Ishikawa (cell line): Measurements from ENCODE around the gene MOCS1.

ENCODE experiments used
- CEBPB ChIP-seq: IDR thresholded peaks from 2 replicates; pipeline ENCODE4 v1.6.1; 2012
- CREB1 ChIP-seq: IDR thresholded peaks from 2 replicates; pipeline ENCODE4 v1.6.1; 2012; ENCODE audit warnings: low read depth
- EGR1 ChIP-seq: IDR thresholded peaks from 2 replicates; pipeline ENCODE4 v1.6.1; 2012
- EP300 ChIP-seq: IDR thresholded peaks from 2 replicates; pipeline ENCODE4 v1.6.1; 2012; ENCODE audit warnings: borderline replicate concordance
- FOXM1 ChIP-seq: IDR thresholded peaks from 2 replicates; pipeline ENCODE4 v1.6.1; 2012; ENCODE audit warnings: low read depth, borderline replicate concordance
- NFIC ChIP-seq: IDR thresholded peaks from 2 replicates; pipeline ENCODE4 v1.6.1; 2012
- RAD21 ChIP-seq: IDR thresholded peaks from 2 replicates; pipeline ENCODE4 v1.6.1; 2012; ENCODE audit warnings: low read depth
- TAF1 ChIP-seq: IDR thresholded peaks from 2 replicates; pipeline ENCODE4 v1.6.1; 2012; ENCODE audit warnings: low read depth, mild to moderate bottlenecking
- TCF12 ChIP-seq: IDR thresholded peaks from 2 replicates; pipeline ENCODE4 v1.6.1; 2012; ENCODE audit warnings: low read depth
- TEAD4 ChIP-seq: IDR thresholded peaks from 2 replicates; pipeline ENCODE4 v1.6.1; 2012
- YY1 ChIP-seq: IDR thresholded peaks from 2 replicates; pipeline ENCODE4 v1.6.1; 2012; ENCODE audit warnings: low read depth
- ZBTB7A ChIP-seq: IDR thresholded peaks from 2 replicates; pipeline ENCODE4 v1.6.1; 2012; ENCODE audit warnings: low read depth
- TF ChIP-seq, protein P1 (sequence below): IDR thresholded peaks from 2 replicates; pipeline ENCODE4 v1.6.1; 2012; ENCODE audit warnings: low read depth, mild to moderate bottlenecking
- TF ChIP-seq, protein P2 (sequence below): IDR thresholded peaks from 2 replicates; pipeline ENCODE4 v1.6.1; 2012
- TF ChIP-seq, protein P3 (sequence below): IDR thresholded peaks from 2 replicates; pipeline ENCODE4 v1.6.1; 2012

Gene MOCS1

DNA sequence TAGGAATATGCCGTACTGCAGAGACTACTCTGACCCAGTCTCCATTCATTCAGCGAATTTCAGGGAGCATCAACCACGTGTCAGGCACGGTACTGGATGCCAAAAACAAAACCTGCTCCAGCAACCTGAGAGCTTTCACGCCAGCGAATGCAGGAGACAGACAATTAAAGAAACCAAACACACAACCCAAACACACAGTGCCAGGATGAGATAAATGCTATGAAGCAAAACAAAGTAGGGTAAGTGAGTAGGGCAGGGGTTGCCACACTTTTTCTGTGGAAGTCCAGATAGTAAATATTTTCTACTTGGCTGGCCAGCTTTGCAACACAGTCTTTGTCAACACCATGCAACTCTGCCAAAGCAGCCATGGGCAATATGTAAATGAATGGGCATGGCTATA, 10.0 kb downstream of the MOCS1 start:
- TF ChIP-seq ZBTB7A (no peak), RAD21 (no peak), TEAD4 (no peak), EP300 (no peak)
- TF ChIP-seq, protein P1, sequence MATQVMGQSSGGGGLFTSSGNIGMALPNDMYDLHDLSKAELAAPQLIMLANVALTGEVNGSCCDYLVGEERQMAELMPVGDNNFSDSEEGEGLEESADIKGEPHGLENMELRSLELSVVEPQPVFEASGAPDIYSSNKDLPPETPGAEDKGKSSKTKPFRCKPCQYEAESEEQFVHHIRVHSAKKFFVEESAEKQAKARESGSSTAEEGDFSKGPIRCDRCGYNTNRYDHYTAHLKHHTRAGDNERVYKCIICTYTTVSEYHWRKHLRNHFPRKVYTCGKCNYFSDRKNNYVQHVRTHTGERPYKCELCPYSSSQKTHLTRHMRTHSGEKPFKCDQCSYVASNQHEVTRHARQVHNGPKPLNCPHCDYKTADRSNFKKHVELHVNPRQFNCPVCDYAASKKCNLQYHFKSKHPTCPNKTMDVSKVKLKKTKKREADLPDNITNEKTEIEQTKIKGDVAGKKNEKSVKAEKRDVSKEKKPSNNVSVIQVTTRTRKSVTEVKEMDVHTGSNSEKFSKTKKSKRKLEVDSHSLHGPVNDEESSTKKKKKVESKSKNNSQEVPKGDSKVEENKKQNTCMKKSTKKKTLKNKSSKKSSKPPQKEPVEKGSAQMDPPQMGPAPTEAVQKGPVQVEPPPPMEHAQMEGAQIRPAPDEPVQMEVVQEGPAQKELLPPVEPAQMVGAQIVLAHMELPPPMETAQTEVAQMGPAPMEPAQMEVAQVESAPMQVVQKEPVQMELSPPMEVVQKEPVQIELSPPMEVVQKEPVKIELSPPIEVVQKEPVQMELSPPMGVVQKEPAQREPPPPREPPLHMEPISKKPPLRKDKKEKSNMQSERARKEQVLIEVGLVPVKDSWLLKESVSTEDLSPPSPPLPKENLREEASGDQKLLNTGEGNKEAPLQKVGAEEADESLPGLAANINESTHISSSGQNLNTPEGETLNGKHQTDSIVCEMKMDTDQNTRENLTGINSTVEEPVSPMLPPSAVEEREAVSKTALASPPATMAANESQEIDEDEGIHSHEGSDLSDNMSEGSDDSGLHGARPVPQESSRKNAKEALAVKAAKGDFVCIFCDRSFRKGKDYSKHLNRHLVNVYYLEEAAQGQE, result no peak

GRCh38 chr6:39923861-39924260, 10.4 kb downstream of the MOCS1 start:
- TF ChIP-seq EGR1 (no peak), EP300 (no peak), NFIC (no peak), TEAD4 (no peak), TCF12 (no peak)
- TF ChIP-seq, protein P2, sequence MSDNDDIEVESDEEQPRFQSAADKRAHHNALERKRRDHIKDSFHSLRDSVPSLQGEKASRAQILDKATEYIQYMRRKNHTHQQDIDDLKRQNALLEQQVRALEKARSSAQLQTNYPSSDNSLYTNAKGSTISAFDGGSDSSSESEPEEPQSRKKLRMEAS, result no peak
- TF ChIP-seq, protein P1, result no peak
- TF ChIP-seq, protein P3, sequence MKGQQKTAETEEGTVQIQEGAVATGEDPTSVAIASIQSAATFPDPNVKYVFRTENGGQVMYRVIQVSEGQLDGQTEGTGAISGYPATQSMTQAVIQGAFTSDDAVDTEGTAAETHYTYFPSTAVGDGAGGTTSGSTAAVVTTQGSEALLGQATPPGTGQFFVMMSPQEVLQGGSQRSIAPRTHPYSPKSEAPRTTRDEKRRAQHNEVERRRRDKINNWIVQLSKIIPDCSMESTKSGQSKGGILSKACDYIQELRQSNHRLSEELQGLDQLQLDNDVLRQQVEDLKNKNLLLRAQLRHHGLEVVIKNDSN, result no peak

DNA sequence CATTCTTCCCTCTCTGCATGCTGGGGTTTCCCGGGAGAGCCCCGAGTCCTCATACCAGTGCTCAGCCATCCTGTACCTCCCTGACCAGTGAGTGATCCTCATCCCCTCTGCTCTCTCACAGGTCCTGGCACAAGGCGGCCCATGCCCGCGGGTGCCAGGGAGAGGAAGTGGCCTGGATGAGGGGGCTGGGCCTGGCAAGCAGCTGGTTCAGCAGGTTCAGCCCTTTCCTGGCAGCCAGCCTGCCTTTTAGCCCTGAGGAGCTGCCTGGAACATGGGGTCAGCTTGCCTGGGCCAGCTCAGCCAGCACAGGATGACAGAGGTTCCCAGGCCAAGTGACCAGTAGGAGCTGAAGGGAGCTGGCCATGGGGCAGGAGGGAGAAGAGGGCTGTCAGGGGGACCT, 10.9 kb downstream of the MOCS1 start:
- TF ChIP-seq RAD21 (no peak), NFIC (peak; percentile 41; the same call in 1 of the 2 replicates)

- TF ChIP-seq NFIC, result no peak
Observed at GRCh38 chr6:39922821-39923220, 11.4 kb downstream of the MOCS1 start.

DNA sequence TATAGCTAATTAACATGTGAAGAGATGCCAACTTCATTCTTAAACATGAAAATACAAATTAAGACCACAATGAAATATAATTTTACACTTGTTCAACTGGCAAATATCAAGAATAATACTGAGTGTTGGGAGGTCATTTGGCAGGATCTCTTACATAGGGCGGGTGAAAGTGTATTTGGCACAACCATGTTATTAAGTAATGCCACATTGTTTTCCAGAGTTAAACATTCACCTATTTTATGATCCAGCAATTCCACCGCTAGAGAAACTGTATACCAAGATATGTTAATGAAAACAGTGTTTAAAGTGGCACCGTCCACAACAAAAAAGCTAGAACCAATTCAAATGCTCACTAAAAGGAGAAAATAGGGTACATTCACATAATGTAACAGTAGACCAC, 14.1 kb downstream of the MOCS1 start:
- TF ChIP-seq EP300 (no peak), NFIC (no peak), TAF1 (no peak), CEBPB (no peak), ZBTB7A (no peak), TCF12 (no peak), EGR1 (no peak)

DNA sequence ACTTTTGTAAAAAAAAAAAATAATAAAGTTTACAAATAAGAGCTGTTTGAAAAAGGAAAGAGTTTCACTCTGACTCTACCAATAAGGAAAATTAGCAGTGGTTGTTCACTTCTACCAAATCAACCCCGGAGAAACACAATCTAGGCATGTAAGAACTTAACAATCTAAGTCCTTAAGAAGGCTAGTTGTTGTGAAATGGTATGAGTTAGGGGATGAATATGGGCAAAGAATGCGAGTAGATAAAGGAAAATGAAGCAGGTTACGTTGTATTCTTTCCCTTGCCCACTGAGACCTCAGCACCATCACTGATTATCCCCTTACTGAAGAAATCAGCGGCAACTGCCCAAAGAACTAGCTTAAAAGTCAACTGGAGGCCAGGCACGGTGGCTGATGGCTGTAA, 15.4 kb downstream of the MOCS1 start:
- TF ChIP-seq RAD21, result no peak
- no peak for TF ChIP-seq CEBPB
- no peak for TF ChIP-seq ZBTB7A
- TF ChIP-seq EGR1, result no peak
- TF ChIP-seq, protein P1, result no peak
- TF ChIP-seq CREB1, result no peak
- TF ChIP-seq, protein P3, result no peak
- TF ChIP-seq FOXM1, result no peak
- no peak for TF ChIP-seq TAF1
- TF ChIP-seq TEAD4, result no peak
- no peak for TF ChIP-seq EP300
- TF ChIP-seq TCF12, result no peak
- TF ChIP-seq YY1, result no peak
- TF ChIP-seq NFIC, result no peak
- TF ChIP-seq, protein P2, result no peak
